Measurements from ENCODE around the gene CEP128.

CEP128 gene

GRCh38 chr14:80868260-80868659 lies 73.3 kb downstream of the CEP128 start:
- DNase-seq, result no peak

GRCh38 chr14:80867798-80868197 lies 73.7 kb downstream of the CEP128 start:
- DNase-seq, result no peak

GRCh38 chr14:80867091-80867490 lies 74.4 kb downstream of the CEP128 start:
- no peak for DNase-seq

DNA sequence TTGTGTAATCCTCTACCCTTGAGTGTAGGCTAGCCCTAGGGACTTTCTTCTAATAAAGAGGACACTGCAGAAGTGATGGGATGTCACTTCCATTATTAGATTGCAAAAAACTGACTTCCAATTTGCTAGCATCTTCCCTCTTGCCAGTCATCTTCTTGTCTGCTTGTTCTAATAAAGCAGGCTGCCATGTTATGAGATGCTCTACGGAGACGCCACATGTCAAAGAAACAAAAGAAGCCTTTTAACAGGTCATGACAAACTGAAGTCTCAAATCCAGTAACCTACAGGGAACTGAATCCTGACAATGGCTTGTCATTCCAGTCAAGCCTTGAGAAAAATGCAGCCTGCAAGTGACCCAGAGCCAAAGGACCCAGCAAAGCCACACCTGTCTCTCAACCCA lies 76.0 kb downstream of the CEP128 start:
- DNase-seq, result no peak

DNA sequence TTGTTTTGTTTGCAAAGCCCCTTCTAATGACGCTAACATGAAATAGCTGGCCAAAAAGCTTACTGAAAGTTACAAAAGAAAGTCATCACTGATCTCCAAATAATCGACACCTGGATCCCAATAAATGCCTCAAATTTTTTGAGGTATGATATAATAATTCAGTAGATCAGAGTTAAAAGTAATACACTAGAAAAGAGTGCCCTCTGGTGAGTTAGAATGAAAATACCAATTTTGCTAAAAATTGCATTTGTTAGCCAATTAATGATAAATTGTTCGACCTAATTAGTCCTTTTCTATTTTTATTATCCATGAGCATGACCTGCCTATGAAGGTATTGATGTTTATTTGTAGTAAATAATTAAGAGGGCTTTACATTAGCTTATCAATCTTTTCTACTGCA lies 78.6 kb downstream of the CEP128 start:
- no peak for DNase-seq

DNA sequence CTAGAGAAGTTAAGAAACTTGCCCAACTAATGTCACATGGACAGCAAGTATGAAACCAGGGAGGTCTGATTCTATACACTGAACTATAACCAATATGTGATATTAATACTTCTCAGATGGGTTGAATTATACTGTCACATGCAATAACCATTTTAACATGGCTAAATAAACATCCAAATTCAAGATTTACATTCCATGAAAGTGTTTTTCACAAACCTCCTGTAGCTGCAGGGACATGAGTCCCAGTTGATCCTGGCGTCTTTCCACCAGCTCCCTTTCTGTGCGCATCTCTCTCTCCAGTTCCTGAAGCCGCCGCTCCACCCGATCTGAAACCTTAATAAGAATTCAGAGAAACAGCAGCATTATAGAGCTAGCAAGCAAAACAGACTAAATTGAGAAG lies 79.0 kb downstream of the CEP128 start:
- no peak for DNase-seq

- no peak for DNase-seq
These were observed 91.2 kb downstream of the CEP128 start for GRCh38 chr14:80850197-80850814.

DNA sequence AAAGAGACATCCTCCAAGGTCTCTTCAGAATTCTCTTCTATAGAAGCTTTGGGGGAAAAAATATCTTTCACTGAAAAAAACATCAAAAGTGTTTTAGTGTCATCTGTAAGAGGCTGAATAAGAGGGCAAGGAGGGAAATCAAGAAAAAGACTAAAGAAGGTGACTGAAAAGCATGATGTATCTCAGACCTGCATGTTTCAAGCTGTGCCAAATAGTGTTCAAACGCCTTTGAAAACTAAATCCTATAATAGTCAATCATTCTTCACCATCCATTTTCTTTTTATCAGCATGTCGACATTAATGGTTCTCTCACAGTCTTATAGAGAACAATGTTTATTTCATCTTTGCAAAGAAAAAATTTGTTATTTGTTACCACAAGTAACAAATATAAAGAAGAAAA lies 94.5 kb downstream of the CEP128 start:
- DNase-seq, result no peak

DNA sequence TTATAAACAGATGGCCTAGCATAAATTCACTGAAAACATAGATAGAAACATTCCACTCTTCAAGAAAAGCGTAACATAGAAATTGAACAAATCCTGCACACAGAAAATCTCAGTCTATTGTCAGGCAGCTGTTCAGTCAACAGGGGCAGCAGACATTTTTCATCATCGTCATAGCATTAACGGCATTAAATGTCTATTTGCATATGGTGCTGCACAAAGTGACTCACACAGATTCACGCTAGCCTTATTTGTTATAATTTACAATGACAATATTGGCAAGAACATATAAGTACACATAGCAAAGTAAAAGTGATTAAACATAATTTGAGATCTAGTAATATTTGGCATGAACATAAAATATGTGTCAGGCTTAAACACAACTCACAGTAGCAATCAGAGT lies 95.7 kb downstream of the CEP128 start:
- DNase-seq, result no peak

GRCh38 chr14:80844872-80845271 lies 96.7 kb downstream of the CEP128 start:
- DNase-seq, result no peak

DNA sequence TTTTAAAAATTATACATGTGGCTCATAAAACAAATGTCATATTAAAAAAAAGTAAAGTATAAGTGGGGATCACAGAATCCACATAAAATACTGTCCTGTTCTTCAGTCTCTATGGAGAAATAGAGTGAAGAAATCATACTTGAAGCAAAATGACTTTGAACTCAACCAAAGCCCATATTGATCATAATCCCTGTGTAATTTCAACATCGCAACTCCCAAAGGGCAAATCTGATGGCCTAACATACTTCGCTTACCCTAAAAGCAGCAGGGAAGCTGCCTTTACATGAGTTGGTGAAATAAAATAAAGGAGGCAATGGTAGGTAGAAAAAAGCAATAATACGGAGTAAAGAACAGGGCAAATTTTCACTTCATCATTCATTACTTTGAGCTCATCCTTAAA lies 101.8 kb downstream of the CEP128 start:
- no peak for DNase-seq

GRCh38 chr14:80809663-80810062 lies 131.9 kb downstream of the CEP128 start:
- DNase-seq, result no peak

DNA sequence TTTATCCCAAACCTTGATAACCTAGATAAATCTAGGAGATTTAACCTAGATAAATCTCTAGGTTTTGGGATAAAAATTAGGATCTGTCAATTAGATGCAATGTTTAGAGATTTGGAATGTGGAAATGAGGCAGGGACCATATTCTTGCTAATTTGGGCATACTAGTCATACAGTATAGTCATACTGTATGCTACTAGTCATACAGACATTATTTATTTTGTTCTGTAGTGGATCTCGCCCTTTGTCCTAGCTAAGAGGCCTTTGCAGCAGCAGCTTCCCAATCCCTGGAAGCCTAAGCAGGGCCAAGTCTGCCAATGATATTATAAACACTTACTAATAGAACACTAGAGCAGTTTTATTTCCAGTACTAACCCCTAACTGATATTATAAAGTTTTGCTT lies 136.4 kb downstream of the CEP128 start:
- DNase-seq, result no peak

DNA sequence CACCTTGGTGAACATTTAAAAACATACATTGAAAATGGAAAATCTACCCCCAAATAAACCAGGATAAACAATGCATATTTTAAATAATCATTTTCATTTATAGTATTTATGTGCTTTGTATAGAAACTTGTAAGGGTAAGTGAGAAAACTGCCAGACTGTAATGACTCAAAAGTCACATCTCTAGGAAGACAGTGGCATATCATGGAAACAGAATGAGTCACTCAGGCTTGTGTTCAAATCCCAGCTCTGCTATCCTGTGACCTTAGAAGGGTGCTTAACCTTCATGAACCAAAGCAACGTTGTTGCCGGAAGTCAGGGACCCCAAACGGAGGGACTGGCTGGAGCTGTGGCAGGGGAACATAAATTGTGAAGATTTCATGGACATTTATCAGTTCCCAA lies 142.7 kb downstream of the CEP128 start:
- DNase-seq, result no peak

DNA sequence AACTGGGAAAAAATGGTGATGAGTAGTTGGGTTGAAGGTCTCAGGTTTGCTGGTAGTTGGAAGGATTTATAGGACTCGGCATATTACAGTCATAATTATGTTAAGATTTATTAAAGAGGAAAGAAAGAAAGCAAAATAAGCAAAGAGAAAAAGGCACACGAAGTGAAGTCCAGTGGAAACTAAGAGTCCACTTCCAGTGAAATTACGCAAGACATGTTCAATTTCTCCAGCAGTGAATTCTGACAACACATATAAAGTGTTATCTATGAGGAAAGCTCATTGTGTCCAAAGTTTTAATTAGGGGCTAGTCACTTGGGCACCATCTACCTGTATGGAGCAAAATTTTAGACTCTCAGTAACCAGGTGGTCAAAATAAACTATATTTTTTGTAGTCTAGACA lies 143.3 kb downstream of the CEP128 start:
- no peak for DNase-seq

DNA sequence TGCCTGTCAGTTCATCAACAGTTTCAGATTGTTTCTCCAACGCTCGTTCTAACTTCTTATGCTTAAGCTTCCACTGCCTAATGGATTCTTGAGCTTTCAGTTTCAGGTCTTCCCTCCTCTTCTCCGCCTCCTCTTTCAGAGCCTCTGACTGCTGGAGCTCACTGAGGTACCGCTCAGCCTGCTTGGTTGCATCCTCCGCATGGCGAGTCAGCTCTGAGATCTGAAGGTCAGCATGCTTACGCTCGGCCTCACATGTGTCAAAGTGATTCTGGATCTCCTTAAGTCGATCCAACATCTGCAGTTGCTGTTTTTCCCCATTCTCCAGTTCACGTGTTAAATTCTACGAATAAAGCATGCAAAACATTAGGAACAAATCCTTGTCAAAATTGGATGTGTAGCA lies 148.8 kb downstream of the CEP128 start:
- DNase-seq, result no peak

DNA sequence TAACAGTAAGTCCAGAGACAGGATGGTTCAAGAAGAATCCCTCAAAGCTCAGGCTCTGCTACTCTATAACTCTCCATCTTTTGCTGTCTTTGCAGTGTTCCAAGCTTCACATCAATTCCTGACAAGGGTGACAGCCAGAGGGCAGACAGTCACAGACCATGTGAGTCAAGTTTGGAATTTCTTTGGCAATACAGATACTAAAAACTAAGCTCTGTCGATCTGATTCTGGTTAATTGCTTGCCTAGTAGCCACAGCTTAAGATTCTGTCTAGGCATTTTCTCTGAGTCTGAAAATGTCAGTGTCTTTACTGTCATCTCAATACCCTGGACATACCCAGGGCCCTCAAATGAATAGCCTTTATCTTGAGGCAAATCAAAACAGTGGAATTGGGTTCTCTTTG lies 153.7 kb downstream of the CEP128 start:
- no peak for DNase-seq

DNA sequence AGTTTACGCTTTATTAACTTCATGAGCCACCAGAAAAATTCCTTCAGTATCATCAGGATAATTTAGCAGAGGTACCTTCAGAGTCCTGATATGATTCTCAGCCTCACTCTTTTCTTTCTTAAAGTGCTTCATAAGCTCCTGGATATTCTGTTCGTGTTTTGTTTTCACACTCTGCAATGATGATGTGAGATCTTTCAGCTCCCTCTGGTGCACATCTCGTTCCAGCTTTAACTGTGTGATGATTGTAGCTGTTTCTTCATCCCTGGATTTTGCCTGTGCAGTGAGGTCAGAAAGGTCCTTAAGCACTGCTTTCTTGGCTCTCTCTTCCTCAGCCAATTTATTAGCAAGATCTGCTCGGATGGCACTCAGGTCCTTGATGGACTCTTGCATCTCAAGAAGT lies 156.7 kb downstream of the CEP128 start:
- no peak for DNase-seq

GRCh38 chr14:80781972-80782367 lies 159.6 kb downstream of the CEP128 start:
- DNase-seq, result no peak

GRCh38 chr14:80780500-80780899 lies 161.0 kb downstream of the CEP128 start:
- DNase-seq, result no peak

DNA sequence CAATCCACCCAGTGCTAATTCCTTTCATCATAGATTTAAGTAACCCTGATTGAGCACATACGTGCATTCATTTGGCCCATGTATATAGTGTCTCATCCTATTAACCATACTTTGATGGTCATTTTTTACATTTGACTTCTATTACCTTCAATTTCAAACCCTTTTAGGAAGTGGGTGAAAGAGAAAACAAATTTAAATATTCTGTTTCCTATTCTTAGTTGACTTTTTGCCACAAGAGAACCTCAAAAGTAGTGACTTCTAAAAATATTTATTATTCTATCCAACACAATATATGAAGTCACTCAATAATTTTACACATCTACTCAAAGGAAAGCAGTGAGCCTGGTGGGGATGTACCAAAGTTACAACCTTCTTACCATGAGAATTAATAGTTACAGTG lies 164.9 kb downstream of the CEP128 start:
- DNase-seq, result no peak

GRCh38 chr14:80776186-80776585 lies 165.4 kb downstream of the CEP128 start:
- no peak for DNase-seq

- no peak for DNase-seq
These were observed 169.0 kb downstream of the CEP128 start for GRCh38 chr14:80772504-80772903.

- DNase-seq, result no peak
These were observed 170.3 kb downstream of the CEP128 start for GRCh38 chr14:80771201-80771600.

DNA sequence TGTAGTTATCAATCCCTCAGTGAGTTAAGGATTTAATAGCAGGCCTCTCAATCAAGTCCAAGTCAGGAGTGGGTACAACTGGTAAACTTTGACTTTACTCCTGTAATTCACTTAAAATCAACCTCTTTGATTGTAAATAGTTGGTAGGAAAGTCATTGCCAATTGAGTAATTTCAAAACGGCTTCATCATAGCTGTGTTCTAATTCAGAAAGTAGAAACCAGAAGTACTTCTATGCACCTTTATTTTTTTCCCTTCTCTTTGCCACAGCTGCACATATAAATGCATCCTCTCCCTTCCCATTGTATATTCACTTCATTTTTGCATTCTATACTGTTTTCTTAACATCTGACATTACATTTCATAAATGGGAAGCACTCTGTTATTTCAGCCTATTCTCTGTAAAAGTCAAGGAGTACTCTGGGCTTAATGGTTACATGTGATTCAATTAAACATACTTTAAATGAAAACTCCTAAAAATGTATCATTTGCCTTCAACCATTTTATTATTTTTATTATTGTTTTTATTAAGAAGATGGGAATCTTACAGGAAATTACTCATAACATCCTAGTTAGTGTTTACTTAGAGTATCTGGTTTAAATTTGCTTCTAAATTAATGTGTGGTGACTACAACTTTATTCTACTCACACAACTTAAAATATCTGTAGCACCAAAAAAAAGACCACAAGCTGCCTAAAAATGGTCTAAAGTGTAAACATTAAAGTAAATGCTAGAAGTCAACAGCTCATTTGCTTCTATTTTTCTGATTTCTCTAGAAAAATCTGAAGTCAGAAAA lies 171.2 kb downstream of the CEP128 start:
- DNase-seq, result no peak
